OCI-LY1 (cell line): Measurements from ENCODE around the gene KCNA10.

Experiments
- H2AFZ ChIP-seq: fragments of 200-600 bp; sonication (generic), shearing (Covaris generic); 2 replicates; pipeline ENCODE4 v1.6.0; 2014; ENCODE audit warnings: antibody characterized with exemption, mild to moderate bottlenecking, low read length
- H3F3A ChIP-seq: fragments of 200-600 bp; sonication (generic), shearing (Covaris generic); 2 replicates; pipeline ENCODE4 v1.6.0; 2014; ENCODE audit warnings: mild to moderate bottlenecking, antibody characterized with exemption, low read length, moderate library complexity; ENCODE audit not compliant: insufficient read depth
- H3K27ac ChIP-seq: fragments of 200-600 bp; sonication (generic); 2 replicates; pipeline ENCODE4 v1.5.1; 2014; ENCODE audit warnings: low read length, mixed run types, mild to moderate bottlenecking, low read depth; ENCODE audit not compliant: poor library complexity, severe bottlenecking
- H3K27me3 ChIP-seq: fragments of 200-600 bp; sonication (generic); 2 replicates; pipeline ENCODE4 v1.6.0; 2014; ENCODE audit warnings: antibody characterized with exemption, mild to moderate bottlenecking, low read length, moderate library complexity; ENCODE audit not compliant: insufficient read depth
- H3K36me3 ChIP-seq: fragments of 200-600 bp; sonication (generic); 2 replicates; pipeline ENCODE4 v1.6.1; 2014; ENCODE audit warnings: mild to moderate bottlenecking, antibody characterized with exemption, low read length, moderate library complexity, mixed read lengths; ENCODE audit not compliant: insufficient read depth
- H3K4me1 ChIP-seq: fragments of 200-600 bp; sonication (generic); 2 replicates; pipeline ENCODE4 v1.5.1; 2014; ENCODE audit warnings: mild to moderate bottlenecking, low read length, moderate library complexity; ENCODE audit not compliant: insufficient read depth, severe bottlenecking
- H3K4me2 ChIP-seq: fragments of 200-600 bp; sonication (generic), shearing (Covaris generic); 2 replicates; pipeline ENCODE4 v1.6.1; 2014; ENCODE audit warnings: low read length
- H3K4me3 ChIP-seq: fragments of 200-600 bp; sonication (generic); 2 replicates; pipeline ENCODE4 v1.5.1; 2014; ENCODE audit warnings: low read length, low read depth, mild to moderate bottlenecking, mixed read lengths; ENCODE audit not compliant: poor library complexity, severe bottlenecking
- H3K79me2 ChIP-seq: fragments of 200-600 bp; shearing (Covaris generic); 2 replicates; pipeline ENCODE4 v1.6.1; 2016; ENCODE audit warnings: mixed run types, low read length, mixed read lengths; ENCODE audit not compliant: insufficient read depth
- H3K9ac ChIP-seq: fragments of 200-600 bp; sonication (generic), shearing (Covaris generic); 2 replicates; pipeline ENCODE4 v1.6.1; 2014; ENCODE audit warnings: mild to moderate bottlenecking, low read length, mixed read lengths
- H3K9me2 ChIP-seq: fragments of 200-600 bp; sonication (generic), shearing (Covaris generic); 2 replicates; pipeline ENCODE4 v1.6.1; 2014; ENCODE audit warnings: low read depth, mild to moderate bottlenecking, low read length, mixed read lengths
- H3K9me3 ChIP-seq: fragments of 200-600 bp; shearing (Covaris generic); 2 replicates; pipeline ENCODE4 v1.6.1; 2014; ENCODE audit warnings: low read length, mixed read lengths
- H4K20me1 ChIP-seq: fragments of 200-600 bp; sonication (generic), shearing (Covaris generic); 2 replicates; pipeline ENCODE4 v1.6.0; 2016; ENCODE audit warnings: mild to moderate bottlenecking, low read length; ENCODE audit not compliant: insufficient read depth
- EZH2 ChIP-seq: fragments of 200-600 bp; sonication (generic), shearing (Covaris generic); IDR thresholded peaks from 2 replicates; pipeline ENCODE4 v1.8.0; 2017; ENCODE audit warnings: borderline replicate concordance, mixed run types, mild to moderate bottlenecking, antibody characterized with exemption, low read length, moderate library complexity, mixed read lengths
- TF ChIP-seq, protein P1 (sequence below): fragments of 200-600 bp; sonication (generic), shearing (Covaris generic); IDR thresholded peaks from 2 replicates; pipeline ENCODE4 v1.5.1; 2017; ENCODE audit warnings: mild to moderate bottlenecking, antibody characterized with exemption, low read length, moderate library complexity, mixed read lengths

Gene KCNA10

GRCh38 chr1:110489406-110489805 is 29.6 kb downstream of the KCNA10 start:
- Histone ChIP-seq H3K27ac (no peak overlapping the region), H3K9me3 (no peaks in the 10 kb centered on the region), H3K9me2 (no peaks in the 10 kb centered on the region), H3F3A (no peaks in the 10 kb centered on the region), H3K27me3 (no peaks in the 10 kb centered on the region), H3K4me1 (no peaks in the 10 kb centered on the region), H4K20me1 (no peaks in the 10 kb centered on the region), H3K36me3 (no peaks in the 10 kb centered on the region), H2AFZ (no peak overlapping the region), H3K9ac (no peak overlapping the region), H3K4me2 (no peak overlapping the region), H3K4me3 (no peak overlapping the region), H3K79me2 (no peaks in the 10 kb centered on the region)
- no peak for TF ChIP-seq EZH2
- TF ChIP-seq, protein P1, sequence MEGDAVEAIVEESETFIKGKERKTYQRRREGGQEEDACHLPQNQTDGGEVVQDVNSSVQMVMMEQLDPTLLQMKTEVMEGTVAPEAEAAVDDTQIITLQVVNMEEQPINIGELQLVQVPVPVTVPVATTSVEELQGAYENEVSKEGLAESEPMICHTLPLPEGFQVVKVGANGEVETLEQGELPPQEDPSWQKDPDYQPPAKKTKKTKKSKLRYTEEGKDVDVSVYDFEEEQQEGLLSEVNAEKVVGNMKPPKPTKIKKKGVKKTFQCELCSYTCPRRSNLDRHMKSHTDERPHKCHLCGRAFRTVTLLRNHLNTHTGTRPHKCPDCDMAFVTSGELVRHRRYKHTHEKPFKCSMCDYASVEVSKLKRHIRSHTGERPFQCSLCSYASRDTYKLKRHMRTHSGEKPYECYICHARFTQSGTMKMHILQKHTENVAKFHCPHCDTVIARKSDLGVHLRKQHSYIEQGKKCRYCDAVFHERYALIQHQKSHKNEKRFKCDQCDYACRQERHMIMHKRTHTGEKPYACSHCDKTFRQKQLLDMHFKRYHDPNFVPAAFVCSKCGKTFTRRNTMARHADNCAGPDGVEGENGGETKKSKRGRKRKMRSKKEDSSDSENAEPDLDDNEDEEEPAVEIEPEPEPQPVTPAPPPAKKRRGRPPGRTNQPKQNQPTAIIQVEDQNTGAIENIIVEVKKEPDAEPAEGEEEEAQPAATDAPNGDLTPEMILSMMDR, result no peak

DNA sequence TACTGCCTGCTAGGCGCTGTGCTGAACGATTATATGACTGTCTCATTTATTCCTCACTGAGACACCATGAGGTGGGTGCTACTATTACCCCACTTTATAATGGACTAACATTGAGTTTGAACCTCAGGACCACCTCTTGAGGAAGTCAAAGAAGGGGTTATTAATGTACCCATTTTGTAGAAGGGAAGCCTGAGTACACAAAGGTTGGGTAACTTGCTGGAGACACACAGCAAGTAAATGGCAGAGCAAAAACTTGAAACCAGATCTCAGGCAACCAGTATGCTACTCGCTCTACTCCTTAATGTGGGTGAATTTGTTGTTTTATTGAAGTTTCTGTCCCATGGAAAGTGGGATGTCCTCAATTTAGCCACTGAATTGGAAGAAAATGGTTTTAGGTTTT is 30.1 kb downstream of the KCNA10 start:
- Histone ChIP-seq H2AFZ (no peak overlapping the region), H3K4me2 (no peak overlapping the region), H3K79me2 (no peaks in the 10 kb centered on the region), H3K9me3 (no peaks in the 10 kb centered on the region), H3K36me3 (no peaks in the 10 kb centered on the region), H3K9me2 (no peaks in the 10 kb centered on the region), H3F3A (no peaks in the 10 kb centered on the region), H4K20me1 (no peaks in the 10 kb centered on the region), H3K4me3 (no peak overlapping the region), H3K27ac (no peak overlapping the region), H3K27me3 (no peaks in the 10 kb centered on the region), H3K4me1 (no peaks in the 10 kb centered on the region), H3K9ac (no peak overlapping the region)
- TF ChIP-seq, protein P1, result no peak
- no peak for TF ChIP-seq EZH2

GRCh38 chr1:110488161-110488560 is 30.8 kb downstream of the KCNA10 start:
- Histone ChIP-seq H3K9ac (no peak overlapping the region), H3K27ac (no peak overlapping the region), H3K4me3 (no peak overlapping the region)

More at GRCh38 chr1:110488161-110488560, 30.8 kb downstream of the KCNA10 start:
- TF ChIP-seq, protein P1, result no peak
- TF ChIP-seq EZH2, result no peak
- H3K9me2 ChIP-seq, result no peaks in the 10 kb centered on the region
- no peaks in the 10 kb centered on the region for H3F3A ChIP-seq
- no peak overlapping the region for H3K4me2 ChIP-seq
- H3K4me1 ChIP-seq, result no peaks in the 10 kb centered on the region
- no peaks in the 10 kb centered on the region for H3K27me3 ChIP-seq
- H4K20me1 ChIP-seq, result no peaks in the 10 kb centered on the region
- no peaks in the 10 kb centered on the region for H3K79me2 ChIP-seq
- H2AFZ ChIP-seq, result no peak overlapping the region
- no peaks in the 10 kb centered on the region for H3K36me3 ChIP-seq
- no peaks in the 10 kb centered on the region for H3K9me3 ChIP-seq
